Osteoblast (primary cell): Measurements from ENCODE around the gene LRRC47. TPM values are rescaled to one million over a fixed set of nuclear protein-coding genes. Genes with fewer than 3 reads are reported as not detected.
A peak's percentile ranks its signal among the peaks of the same experiment; 100 is the strongest.

Experiments
- DNase-seq: peaks from one replicate; pipeline ENCODE4 v3.0.0; 2011; ENCODE audit warnings: low spot score, mixed read lengths; ENCODE audit not compliant: insufficient read length; ENCODE audit errors: missing footprints
- H2AFZ ChIP-seq: 2 replicates; pipeline ENCODE4 v1.6.0; 2011; ENCODE audit warnings: mild to moderate bottlenecking, low read length
- H3K27ac ChIP-seq: 2 replicates; pipeline ENCODE4 v1.5.1; 2011; ENCODE audit warnings: mild to moderate bottlenecking, low read depth, low read length, moderate library complexity
- H3K27me3 ChIP-seq: 2 replicates; pipeline ENCODE4 v1.6.0; 2012; ENCODE audit warnings: mild to moderate bottlenecking, control low read depth, inconsistent platforms, low read length, moderate library complexity; ENCODE audit not compliant: insufficient read depth
- H3K36me3 ChIP-seq: 2 replicates; pipeline ENCODE4 v1.5.1; 2011; ENCODE audit warnings: mild to moderate bottlenecking, low read length, control low read depth, moderate library complexity; ENCODE audit not compliant: insufficient read depth
- H3K4me1 ChIP-seq: 2 replicates; pipeline ENCODE4 v1.5.1; 2011; ENCODE audit warnings: mild to moderate bottlenecking, low read length, control low read depth, moderate library complexity; ENCODE audit not compliant: insufficient read depth
- H3K4me2 ChIP-seq: 2 replicates; pipeline ENCODE4 v1.6.0; 2011; ENCODE audit warnings: mild to moderate bottlenecking, low read length; ENCODE audit not compliant: insufficient read depth
- H3K4me3 ChIP-seq: fragments of 200-600 bp; sonication (generic); 3 replicates; pipeline ENCODE4 v1.5.1; 2012; ENCODE audit warnings: mild to moderate bottlenecking, low read length, inconsistent platforms; ENCODE audit not compliant: insufficient read depth
- H3K79me2 ChIP-seq: 2 replicates; pipeline ENCODE4 v1.6.0; 2012; ENCODE audit warnings: mild to moderate bottlenecking, low read length, control low read depth, inconsistent platforms; ENCODE audit not compliant: insufficient read depth
- H3K9me3 ChIP-seq: 2 replicates; pipeline ENCODE4 v1.5.1; 2011; ENCODE audit warnings: low read depth, low read length, control low read depth
- H4K20me1 ChIP-seq: 2 replicates; pipeline ENCODE4 v1.6.0; 2012; ENCODE audit warnings: mild to moderate bottlenecking, low read length, control low read depth; ENCODE audit not compliant: insufficient read depth
- CTCF ChIP-seq: IDR thresholded peaks from 2 replicates; pipeline ENCODE4 v1.5.1; 2011; ENCODE audit warnings: mild to moderate bottlenecking, low read depth, low read length, moderate library complexity; ENCODE audit errors: extremely low read depth
- total RNA-seq: library from RNA; depleted of rRNA; stranded (reverse); fragments of >200 nt; gene quantifications from 2 replicates; pipeline ENCODE4 v1.2.3, GENCODE V29; 2012

LRRC47 gene
- total RNA-seq, 1 donor = 30.0 TPM

GRCh38 chr1:3767328-3767925, 28.9 kb downstream of the LRRC47 start:
- Histone ChIP-seq H3K4me2 (no peak overlapping the region), H2AFZ (no peak overlapping the region), H3K36me3 (no peaks in the 10 kb centered on the region), H3K27me3 (peaks cover 22% of the 10 kb centered on the region), H3K4me3 (no peak overlapping the region), H3K79me2 (no peaks in the 10 kb centered on the region), H3K4me1 (peaks cover 5% of the 10 kb centered on the region), H4K20me1 (no peaks in the 10 kb centered on the region), H3K27ac (no peak overlapping the region), H3K9me3 (no peaks in the 10 kb centered on the region)
- DNase-seq = peak; percentile 63
- no peak for TF ChIP-seq CTCF

- H3K4me3 ChIP-seq = no peak overlapping the region
- H4K20me1 ChIP-seq = no peaks in the 10 kb centered on the region
- peaks cover 9% of the 10 kb centered on the region for H3K27me3 ChIP-seq
- no peaks in the 10 kb centered on the region for H3K36me3 ChIP-seq
- H3K27ac ChIP-seq = no peak overlapping the region
- H3K9me3 ChIP-seq = no peaks in the 10 kb centered on the region
- H2AFZ ChIP-seq = no peak overlapping the region
- no peak overlapping the region for H3K4me2 ChIP-seq
- no peaks in the 10 kb centered on the region for H3K4me1 ChIP-seq
- TF ChIP-seq CTCF = no peak
- no peaks in the 10 kb centered on the region for H3K79me2 ChIP-seq
- peak; percentile 60 for DNase-seq
Observed at GRCh38 chr1:3763351-3764125, 32.8 kb downstream of the LRRC47 start.

GRCh38 chr1:3762873-3763228, 33.4 kb downstream of the LRRC47 start:
- no peak for TF ChIP-seq CTCF
- Histone ChIP-seq H2AFZ (no peak overlapping the region), H3K27me3 (peaks cover 9% of the 10 kb centered on the region), H3K4me2 (no peak overlapping the region), H3K36me3 (no peaks in the 10 kb centered on the region), H3K27ac (no peak overlapping the region), H4K20me1 (no peaks in the 10 kb centered on the region), H3K4me1 (no peaks in the 10 kb centered on the region), H3K9me3 (no peaks in the 10 kb centered on the region), H3K4me3 (no peak overlapping the region), H3K79me2 (no peaks in the 10 kb centered on the region)
- peak; percentile 61 for DNase-seq

- H3K4me2 ChIP-seq = no peak overlapping the region
- H3K4me1 ChIP-seq = no peaks in the 10 kb centered on the region
- no peak overlapping the region for H3K4me3 ChIP-seq
- H3K36me3 ChIP-seq = no peaks in the 10 kb centered on the region
- DNase-seq = peak; percentile 37
- no peaks in the 10 kb centered on the region for H3K9me3 ChIP-seq
- TF ChIP-seq CTCF = no peak
- no peaks in the 10 kb centered on the region for H4K20me1 ChIP-seq
- no peaks in the 10 kb centered on the region for H3K79me2 ChIP-seq
- H3K27ac ChIP-seq = no peak overlapping the region
- no peak overlapping the region for H2AFZ ChIP-seq
- peaks cover 9% of the 10 kb centered on the region for H3K27me3 ChIP-seq
Observed at GRCh38 chr1:3762151-3762872, 34.0 kb downstream of the LRRC47 start.
